ENCODE data around the gene RASSF4.

DNA sequence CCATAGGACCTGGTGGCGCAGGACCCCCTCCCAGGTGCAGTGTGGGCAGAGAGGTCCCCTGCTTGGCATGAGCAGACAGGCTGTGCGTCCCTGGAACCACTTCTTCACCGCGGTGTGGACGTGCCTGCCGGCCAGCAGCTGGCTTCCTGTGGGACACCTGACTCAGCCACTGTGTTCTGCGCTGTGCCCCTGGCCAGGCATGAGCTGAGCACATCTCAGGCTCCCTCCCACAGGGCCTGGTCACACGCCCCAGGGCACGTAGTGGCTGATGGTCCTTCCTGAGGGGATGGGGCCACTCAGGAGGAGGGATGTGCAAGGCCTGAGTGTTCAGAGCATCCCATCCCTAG is 22.5 kb downstream of the RASSF4 start:
- no peak for TF ChIP-seq POLR2AphosphoS5 (IDR thresholded peaks at IDR 0.05; ENCODE audit: low read depth)
- TF ChIP-seq, protein P1, sequence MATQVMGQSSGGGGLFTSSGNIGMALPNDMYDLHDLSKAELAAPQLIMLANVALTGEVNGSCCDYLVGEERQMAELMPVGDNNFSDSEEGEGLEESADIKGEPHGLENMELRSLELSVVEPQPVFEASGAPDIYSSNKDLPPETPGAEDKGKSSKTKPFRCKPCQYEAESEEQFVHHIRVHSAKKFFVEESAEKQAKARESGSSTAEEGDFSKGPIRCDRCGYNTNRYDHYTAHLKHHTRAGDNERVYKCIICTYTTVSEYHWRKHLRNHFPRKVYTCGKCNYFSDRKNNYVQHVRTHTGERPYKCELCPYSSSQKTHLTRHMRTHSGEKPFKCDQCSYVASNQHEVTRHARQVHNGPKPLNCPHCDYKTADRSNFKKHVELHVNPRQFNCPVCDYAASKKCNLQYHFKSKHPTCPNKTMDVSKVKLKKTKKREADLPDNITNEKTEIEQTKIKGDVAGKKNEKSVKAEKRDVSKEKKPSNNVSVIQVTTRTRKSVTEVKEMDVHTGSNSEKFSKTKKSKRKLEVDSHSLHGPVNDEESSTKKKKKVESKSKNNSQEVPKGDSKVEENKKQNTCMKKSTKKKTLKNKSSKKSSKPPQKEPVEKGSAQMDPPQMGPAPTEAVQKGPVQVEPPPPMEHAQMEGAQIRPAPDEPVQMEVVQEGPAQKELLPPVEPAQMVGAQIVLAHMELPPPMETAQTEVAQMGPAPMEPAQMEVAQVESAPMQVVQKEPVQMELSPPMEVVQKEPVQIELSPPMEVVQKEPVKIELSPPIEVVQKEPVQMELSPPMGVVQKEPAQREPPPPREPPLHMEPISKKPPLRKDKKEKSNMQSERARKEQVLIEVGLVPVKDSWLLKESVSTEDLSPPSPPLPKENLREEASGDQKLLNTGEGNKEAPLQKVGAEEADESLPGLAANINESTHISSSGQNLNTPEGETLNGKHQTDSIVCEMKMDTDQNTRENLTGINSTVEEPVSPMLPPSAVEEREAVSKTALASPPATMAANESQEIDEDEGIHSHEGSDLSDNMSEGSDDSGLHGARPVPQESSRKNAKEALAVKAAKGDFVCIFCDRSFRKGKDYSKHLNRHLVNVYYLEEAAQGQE (IDR thresholded peaks at IDR 0.05; ENCODE audit: insufficient replicate concordance, low read depth): no peak
